AG04449 (cell line): Measurements from ENCODE around the gene DDX31.

ENCODE experiments used
- CTCF ChIA-PET: fragments of 350-600 bp; formaldehyde crosslinking; extraction: SDS; loops from one replicate; lab custom pipeline; 2021; ENCODE audit warnings: antibody characterized with exemption; lab: Yijun Ruan, JAX
- POLR2A ChIA-PET: fragments of 400-600, 350-600 bp; formaldehyde crosslinking; extraction: SDS; loops from one replicate; lab custom pipeline; 2020; ENCODE audit warnings: antibody characterized with exemption, inconsistent platforms; lab: Yijun Ruan, JAX
- DNase-seq: peaks from one replicate; pipeline ENCODE4 v3.0.0-alpha.2; 2010; ENCODE audit warnings: low read depth, low spot score
- H3K4me3 ChIP-seq: 2 replicates; pipeline ENCODE4 v1.5.1; 2011; ENCODE audit warnings: low read depth, mild to moderate bottlenecking, control low read depth, low read length
- CTCF ChIP-seq: IDR thresholded peaks from one replicate; pipeline ENCODE4 v1.5.1; 2011; ENCODE audit warnings: mild to moderate bottlenecking, moderate library complexity, low read length, control low read depth, inconsistent platforms; ENCODE audit not compliant: insufficient read depth; ENCODE audit errors: missing control alignments

The DDX31 gene

GRCh38 chr9:132679946-132680625, 10.3 kb upstream of the DDX31 start:
- ChIA-PET CTCF (no interaction called here), POLR2A (no interaction called here)
- no peak for DNase-seq
- TF ChIP-seq CTCF, result no peak
- no peak overlapping the region for H3K4me3 ChIP-seq

- DNase-seq, result no peak
- POLR2A ChIA-PET, result no interaction called here
- no peak for TF ChIP-seq CTCF
- no peak overlapping the region for H3K4me3 ChIP-seq
- CTCF ChIA-PET, result no interaction called here
Measured at GRCh38 chr9:132677976-132678375, 8.2 kb upstream of the DDX31 start.

- no peak for DNase-seq
- ChIA-PET POLR2A (no interaction called here), CTCF (interaction anchor here (0.7 to 2.4 kb wide), 4 partner anchors 9 to 34 kb away, joined by 3 to 10 read pairs (median 4); no protein-coding TSS in a partner anchor)
- TF ChIP-seq CTCF, result no peak
- no peak overlapping the region for H3K4me3 ChIP-seq
Measured at GRCh38 chr9:132674485-132674884, 4.7 kb upstream of the DDX31 start.

GRCh38 chr9:132673355-132673754, 3.6 kb upstream of the DDX31 start:
- TF ChIP-seq CTCF, result peak; percentile 46
- DNase-seq, result no peak
- CTCF ChIA-PET, result interaction anchor here (0.7 to 2.4 kb wide), 9 partner anchors 11 to 1207 kb away, joined by 3 to 10 read pairs (median 3); no protein-coding TSS in a partner anchor
- H3K4me3 ChIP-seq, result no peak overlapping the region
- POLR2A ChIA-PET, result interaction anchor here (0.6 kb wide), 1 partner anchor 26 kb away, joined by 3 read pairs; no protein-coding TSS in a partner anchor

- ChIA-PET POLR2A (no interaction called here), CTCF (interaction anchor here (0.9 to 5.7 kb wide), 5 partner anchors 9 to 203 kb away, joined by 3 to 27 read pairs (median 3); no protein-coding TSS in a partner anchor)
- H3K4me3 ChIP-seq, result peak overlapping the region; percentile 27
- no peak for DNase-seq
- TF ChIP-seq CTCF, result peak; percentile 12
Measured at GRCh38 chr9:132672413-132672690, 2.6 kb upstream of the DDX31 start.

- CTCF ChIA-PET, result interaction anchor here (0.8 to 5.7 kb wide), 7 partner anchors 8 to 230 kb away, joined by 3 to 27 read pairs (median 3); no protein-coding TSS in a partner anchor
- TF ChIP-seq CTCF, result no peak
- peak overlapping the region; percentile 98 for H3K4me3 ChIP-seq
- POLR2A ChIA-PET, result no interaction called here
- DNase-seq, result no peak
Measured at GRCh38 chr9:132671620-132672412, 2.0 kb upstream of the DDX31 start.
